SIG-M5 (cell line): ENCODE measurements around the gene KRTAP5-4.
"Not testable (repeated sequence)": the region's sequence is repeated elsewhere in the genome, so short reads cannot be mapped to it uniquely, and the experiment has no call there.

ENCODE experiments used
- DNase-seq: peaks from one replicate; lab custom pipeline; 2025; lab: John Stamatoyannopoulos, UW

KRTAP5-4 gene

GRCh38 chr11:1600626-1601025, 21.3 kb downstream of the KRTAP5-4 start:
- DNase-seq: no peak

- DNase-seq: no peak
Measured at GRCh38 chr11:1598816-1599215, 23.1 kb downstream of the KRTAP5-4 start.

- not testable (repeated sequence) for DNase-seq
Measured at GRCh38 chr11:1598406-1598805, 23.5 kb downstream of the KRTAP5-4 start.

GRCh38 chr11:1597994-1598380, 24.0 kb downstream of the KRTAP5-4 start, which contains the start of gene KRTAP5-2:
KRTAP5-2 (minus strand) TSS chr11:1598294; CDS start chr11:1598250, 44 bp downstream.
- DNase-seq: no peak

- DNase-seq: no peak
Measured at GRCh38 chr11:1597331-1597993, 24.5 kb downstream of the KRTAP5-4 start.

- not testable (repeated sequence) for DNase-seq
Measured at GRCh38 chr11:1596576-1597121, 25.3 kb downstream of the KRTAP5-4 start.

GRCh38 chr11:1595994-1596575, 25.9 kb downstream of the KRTAP5-4 start:
- not testable (repeated sequence) for DNase-seq

GRCh38 chr11:1592628-1593027, 29.3 kb downstream of the KRTAP5-4 start:
- no peak for DNase-seq

- no peak for DNase-seq
Measured at GRCh38 chr11:1589996-1590395, 31.9 kb downstream of the KRTAP5-4 start.

GRCh38 chr11:1589191-1589963, 32.6 kb downstream of the KRTAP5-4 start:
- not testable (repeated sequence) for DNase-seq

GRCh38 chr11:1586699-1587098, 35.2 kb downstream of the KRTAP5-4 start:
- DNase-seq: no peak

- DNase-seq: not testable (repeated sequence)
Measured at GRCh38 chr11:1584661-1585370, 37.1 kb downstream of the KRTAP5-4 start, which contains the start of gene KRTAP5-1. KRTAP5-1 (minus strand) TSS chr11:1585283; CDS start chr11:1585249, 34 bp downstream.

GRCh38 chr11:1582909-1583308, 39.0 kb downstream of the KRTAP5-4 start:
- DNase-seq: not testable (repeated sequence)

- no peak for DNase-seq
Measured at GRCh38 chr11:1581976-1582375, 40.0 kb downstream of the KRTAP5-4 start.

- DNase-seq: no peak
Measured at GRCh38 chr11:1576825-1577224, 45.1 kb downstream of the KRTAP5-4 start.

- not testable (repeated sequence) for DNase-seq
Measured at GRCh38 chr11:1575756-1576155, 46.2 kb downstream of the KRTAP5-4 start.

GRCh38 chr11:1574933-1575242, 47.0 kb downstream of the KRTAP5-4 start:
- no peak for DNase-seq

- DNase-seq: peak; percentile 10
Measured at GRCh38 chr11:1574238-1574932, 47.6 kb downstream of the KRTAP5-4 start.

- DNase-seq: no peak
Measured at GRCh38 chr11:1573903-1574237, 48.1 kb downstream of the KRTAP5-4 start.

GRCh38 chr11:1573077-1573902, 48.6 kb downstream of the KRTAP5-4 start:
- DNase-seq: no peak
